HCT116 (cell line): ENCODE results near the gene CHCHD5. TPM values are rescaled to one million over a fixed set of nuclear protein-coding genes. Genes with fewer than 3 reads are reported as not detected.

ENCODE experiments used
- ATAC-seq: fragments of 200-7000 bp; cut with Tn5 transposase; 2 replicates; pipeline ENCODE4 v1.9.1; 2020; ENCODE audit warnings: mild to moderate bottlenecking, moderate library complexity
- BruUV-seq: library from RNA; stranded (reverse); fragments of 400-500 nt; replicated peaks from 2 replicates; lab custom pipeline; 2021; lab: Mats Ljungman, UMichigan
- CTCF ChIA-PET: fragments of 300-600 bp; sonication (Branson Sonifier 250); formaldehyde crosslinking; loops from one replicate; lab custom pipeline; 2021; ENCODE audit warnings: antibody characterized with exemption; lab: Charles Lee
- POLR2A ChIA-PET: fragments of 300-600, 350-600 bp; sonication (Branson Sonifier 250); formaldehyde crosslinking; loops from one replicate; lab custom pipeline; 2021; ENCODE audit warnings: antibody characterized with exemption; lab: Charles Lee
- RAD21 ChIA-PET, 2 experiments: fragments of 300-600 bp; sonication (Branson Sonifier 250); formaldehyde crosslinking; loops; one replicate each; lab custom pipeline; 2023; ENCODE audit warnings: low total read pairs in 2 of 2; ENCODE audit not compliant: uncharacterized antibody in 2 of 2, unreplicated experiment in 2 of 2, low non-redundant PET in 1 of 2; lab: Charles Lee
- DNase-seq: peaks from one replicate; pipeline ENCODE4 v3.0.0-alpha.2; 2010; ENCODE audit warnings: low read depth, low spot score
- H2AFZ ChIP-seq: fragments of 200-600 bp; shearing (Covaris generic), sonication (generic); 2 replicates; pipeline ENCODE4 v1.6.1; 2017; ENCODE audit warnings: low read depth, mixed run types, mixed read lengths, antibody characterized with exemption, low read length; ENCODE audit not compliant: poor library complexity, severe bottlenecking
- H3K27ac ChIP-seq: 2 replicates; pipeline ENCODE4 v1.5.1; 2012; ENCODE audit warnings: low read depth, low read length
- H3K27me3 ChIP-seq: fragments of 200-600 bp; sonication (generic); 2 replicates; pipeline ENCODE4 v1.6.1; 2016; ENCODE audit warnings: mixed run types, low read length, mixed read lengths; ENCODE audit not compliant: insufficient read depth
- H3K36me3 ChIP-seq, 2 experiments: fragments of 200-500 bp in 1 of 2; fragments of 200-600 bp in 1 of 2; sonication (Bioruptor generic) in 1 of 2; sonication (generic) in 1 of 2; 2 replicates each; pipeline versions ENCODE4 v1.5.1 to v1.6.1; 2014 to 2016; ENCODE audit warnings: low read length in 2 of 2, inconsistent platforms in 1 of 2, mixed read lengths in 1 of 2, mixed run types in 1 of 2; ENCODE audit not compliant: insufficient read depth in 2 of 2, control insufficient read depth in 1 of 2
- H3K4me1 ChIP-seq, 2 experiments: fragments of 200-600 bp in 1 of 2; sonication (generic) in 1 of 2; 2 replicates each; pipeline versions ENCODE4 v1.5.1 to v1.6.1; 2012 to 2017; ENCODE audit warnings: low read length in 2 of 2, inconsistent platforms in 1 of 2, mild to moderate bottlenecking in 1 of 2, mixed read lengths in 1 of 2, mixed run types in 1 of 2, moderate library complexity in 1 of 2; ENCODE audit not compliant: insufficient read depth in 2 of 2, control insufficient read depth in 1 of 2
- H3K4me2 ChIP-seq: fragments of 200-600 bp; sonication (generic); 2 replicates; pipeline ENCODE4 v1.6.1; 2017; ENCODE audit warnings: mixed run types, low read length, mixed read lengths
- H3K4me3 ChIP-seq, 2 experiments: fragments of 200-600 bp in 1 of 2; sonication (generic) in 1 of 2; replicated peaks in 1 of 2; 2 replicates each; pipeline ENCODE4 v1.5.1; 2011 to 2016; ENCODE audit warnings: low read length in 2 of 2, control low read depth in 1 of 2, low read depth in 1 of 2, mild to moderate bottlenecking in 1 of 2, mixed read lengths in 1 of 2, mixed run types in 1 of 2
- H3K79me2 ChIP-seq: fragments of 200-600 bp; sonication (generic); 2 replicates; pipeline ENCODE4 v1.6.1; 2017; ENCODE audit warnings: mild to moderate bottlenecking, mixed run types, low read length, moderate library complexity, mixed read lengths; ENCODE audit not compliant: insufficient read depth
- H3K9ac ChIP-seq: fragments of 200-600 bp; sonication (generic); 2 replicates; pipeline ENCODE4 v1.6.1; 2016; ENCODE audit warnings: low read length, mixed read lengths
- H3K9me2 ChIP-seq: fragments of 200-600 bp; sonication (generic), shearing (Covaris generic); 2 replicates; pipeline ENCODE4 v1.6.1; 2017; ENCODE audit warnings: mixed run types, mild to moderate bottlenecking, moderate library complexity; ENCODE audit not compliant: insufficient read depth
- H3K9me3 ChIP-seq, 2 experiments: fragments of 200-500 bp in 1 of 2; fragments of 200-600 bp in 1 of 2; sonication (Bioruptor generic) in 1 of 2; sonication (generic) in 1 of 2; 2 replicates each; pipeline ENCODE4 v1.6.1; 2014 to 2017; ENCODE audit warnings: low read length in 2 of 2, mixed read lengths in 2 of 2, inconsistent platforms in 1 of 2, low read depth in 1 of 2, mild to moderate bottlenecking in 1 of 2, mixed run types in 1 of 2, moderate library complexity in 1 of 2; ENCODE audit not compliant: control insufficient read depth in 1 of 2, insufficient read depth in 1 of 2
- H4K20me1 ChIP-seq: fragments of 200-600 bp; sonication (generic), shearing (Covaris generic); 2 replicates; pipeline ENCODE4 v1.6.1; 2017; ENCODE audit warnings: mixed run types, mild to moderate bottlenecking, moderate library complexity; ENCODE audit not compliant: insufficient read depth
- CEBPB ChIP-seq: IDR thresholded peaks from 2 replicates; pipeline ENCODE4 v1.6.1; 2012; ENCODE audit warnings: low read depth
- CTCF ChIP-seq, 3 experiments: fragments of 200-600 bp in 1 of 3; sonication (generic) in 1 of 3; IDR thresholded peaks in 2 of 3; conservative IDR thresholded peaks in 1 of 3; 2 replicates each; pipeline ENCODE4 v1.5.1; 2012 to 2017; ENCODE audit warnings: low read depth in 2 of 3, low read length in 2 of 3, antibody characterized with exemption in 1 of 3, borderline replicate concordance in 1 of 3, control low read depth in 1 of 3, mild to moderate bottlenecking in 1 of 3, mixed read lengths in 1 of 3, mixed run types in 1 of 3, moderate library complexity in 1 of 3; ENCODE audit not compliant: insufficient read depth in 1 of 3
- EGR1 ChIP-seq: IDR thresholded peaks from 2 replicates; pipeline ENCODE4 v1.6.1; 2012; ENCODE audit warnings: low read depth
- ELF1 ChIP-seq: IDR thresholded peaks from 2 replicates; pipeline ENCODE4 v1.6.1; 2012; ENCODE audit warnings: low read depth, borderline replicate concordance
- JUND ChIP-seq: IDR thresholded peaks from 2 replicates; pipeline ENCODE4 v1.6.1; 2012
- RAD21 ChIP-seq: IDR thresholded peaks from 2 replicates; pipeline ENCODE4 v1.6.1; 2012; ENCODE audit warnings: low read depth, mild to moderate bottlenecking
- REST ChIP-seq: IDR thresholded peaks from 2 replicates; pipeline ENCODE4 v1.6.1; 2012; ENCODE audit warnings: low read depth
- TCF7L2 ChIP-seq: IDR thresholded peaks from 2 replicates; pipeline ENCODE4 v1.7.0; 2011; ENCODE audit warnings: borderline replicate concordance, inconsistent platforms; ENCODE audit not compliant: insufficient read depth, insufficient read length; ENCODE audit errors: extremely low read depth
- intact Hi-C: fragments of 100-400 bp; cut with micrococcal nuclease; formaldehyde crosslinking; loops from 2 replicates; pipeline ENCODE4 v1.10.0; 2022
- total RNA-seq: library from RNA; stranded (reverse); gene quantifications from one replicate; pipeline ENCODE4 v1.2.1, GENCODE V29; 2021; ENCODE audit not compliant: unreplicated experiment

Gene CHCHD5
- total RNA-seq, 1 experiment from 2014 or later = 49.8 TPM

- peaks cover 40 to 56% of the 10 kb centered on the region in 2 experiments for H3K36me3 ChIP-seq
- POLR2A ChIA-PET = no interaction called here
These were observed 37.1 kb upstream of the CHCHD5 start for GRCh38 chr2:112547333-112547732.

More at GRCh38 chr2:112547333-112547732, 37.1 kb upstream of the CHCHD5 start:
- H2AFZ ChIP-seq = no peak overlapping the region
- H3K27ac ChIP-seq = no peak overlapping the region
- no TSS peak for BruUV-seq
- no peaks in the 10 kb centered on the region for H3K9me2 ChIP-seq
- no peaks in the 10 kb centered on the region for H3K27me3 ChIP-seq
- DNase-seq = no peak
- ChIA-PET RAD21 (no interaction called here), CTCF (no interaction called here)
- H3K4me3 ChIP-seq = no peak overlapping the region
- H3K9me3 ChIP-seq = no peaks in the 10 kb centered on the region
- H3K4me1 ChIP-seq = peaks cover 5 to 8% of the 10 kb centered on the region in 2 experiments; a peak in 3 of 4 replicates
- TF ChIP-seq CEBPB = no peak
- no peak for TF ChIP-seq TCF7L2
- TF ChIP-seq RAD21 = no peak
- TF ChIP-seq ELF1 = no peak
- TF ChIP-seq EGR1 = no peak
- TF ChIP-seq REST = no peak
- TF ChIP-seq JUND = no peak
- no peak for TF ChIP-seq CTCF (IDR thresholded peaks at IDR 0.05 in 2 of 3, conservative IDR thresholded peaks at IDR 0.05 in 1 of 3; ENCODE audit: borderline replicate concordance in 1 of 3, insufficient read depth in 1 of 3, low read depth in 2 of 3, low read length in 2 of 3)
- TF ChIP-seq, all 23 proteins: peak for 0
- H3K9ac ChIP-seq = no peak overlapping the region
- peaks cover 99% of the 10 kb centered on the region for H3K79me2 ChIP-seq
- peaks cover 18% of the 10 kb centered on the region; the same call in 1 of the 2 replicates for H4K20me1 ChIP-seq
- ATAC-seq = no peak
- intact Hi-C loops = no loop called here
- H3K4me2 ChIP-seq = no peak overlapping the region
